GM12874 (cell line): ENCODE measurements around the gene NELL2.

Experiments
- CTCF ChIP-seq: IDR thresholded peaks from 2 replicates; pipeline ENCODE4 v1.5.1; 2011; ENCODE audit warnings: low read depth, mild to moderate bottlenecking, control low read depth, low read length, moderate library complexity; ENCODE audit not compliant: insufficient read depth

The NELL2 gene

GRCh38 chr12:44881197-44881596 lies 5.1 kb upstream of the NELL2 start:
- TF ChIP-seq CTCF: no peak

- no peak for TF ChIP-seq CTCF
These were observed 662 bp upstream of the NELL2 start for GRCh38 chr12:44876544-44877410.

- no peak for TF ChIP-seq CTCF
These were observed 630 bp downstream of the NELL2 start for GRCh38 chr12:44875417-44875953.

- TF ChIP-seq CTCF: no peak
These were observed 1.1 kb downstream of the NELL2 start for GRCh38 chr12:44874981-44875416.

GRCh38 chr12:44873898-44874297 lies 2.2 kb downstream of the NELL2 start:
- TF ChIP-seq CTCF: no peak

- TF ChIP-seq CTCF: no peak
These were observed 6.6 kb downstream of the NELL2 start for GRCh38 chr12:44869503-44869902.

- TF ChIP-seq CTCF: no peak
These were observed 12.2 kb downstream of the NELL2 start for GRCh38 chr12:44863867-44864266.
